HUES64 (cell line): ENCODE measurements around the gene MMP28.
A peak's percentile ranks its signal among the peaks of the same experiment; 100 is the strongest.

Experiments used
- H3K27ac ChIP-seq: 2 replicates; pipeline ENCODE4 v1.7.0; 2013; ENCODE audit warnings: low read depth, low read length, inconsistent platforms
- H3K27me3 ChIP-seq: 2 replicates; pipeline ENCODE4 v1.6.1; 2013; ENCODE audit warnings: mild to moderate bottlenecking, low read length; ENCODE audit not compliant: insufficient read depth
- H3K36me3 ChIP-seq: 2 replicates; pipeline ENCODE4 v1.6.1; 2013; ENCODE audit warnings: mild to moderate bottlenecking, low read length; ENCODE audit not compliant: insufficient read depth
- H3K4me1 ChIP-seq: 2 replicates; pipeline ENCODE4 v1.6.1; 2013; ENCODE audit warnings: mild to moderate bottlenecking, low read length, moderate library complexity; ENCODE audit not compliant: insufficient read depth
- H3K4me3 ChIP-seq: 2 replicates; pipeline ENCODE4 v1.5.1; 2013; ENCODE audit warnings: mild to moderate bottlenecking, low read length, moderate library complexity
- H3K9ac ChIP-seq: 2 replicates; pipeline ENCODE4 v1.6.1; 2013; ENCODE audit warnings: mild to moderate bottlenecking, low read depth, low read length
- H3K9me3 ChIP-seq: 2 replicates; pipeline ENCODE4 v1.6.1; 2013; ENCODE audit warnings: low read depth, low read length; ENCODE audit not compliant: insufficient read depth
- WGBS: fragments of 150-250, 120-280 bp; methylation state at CpG from one replicate; pipeline ENCODE4 v1.1.7; 2013; ENCODE audit warnings: missing lambda C conversion rate; 5-methylcytosine and 5-hydroxymethylcytosine counted together

The MMP28 gene

DNA sequence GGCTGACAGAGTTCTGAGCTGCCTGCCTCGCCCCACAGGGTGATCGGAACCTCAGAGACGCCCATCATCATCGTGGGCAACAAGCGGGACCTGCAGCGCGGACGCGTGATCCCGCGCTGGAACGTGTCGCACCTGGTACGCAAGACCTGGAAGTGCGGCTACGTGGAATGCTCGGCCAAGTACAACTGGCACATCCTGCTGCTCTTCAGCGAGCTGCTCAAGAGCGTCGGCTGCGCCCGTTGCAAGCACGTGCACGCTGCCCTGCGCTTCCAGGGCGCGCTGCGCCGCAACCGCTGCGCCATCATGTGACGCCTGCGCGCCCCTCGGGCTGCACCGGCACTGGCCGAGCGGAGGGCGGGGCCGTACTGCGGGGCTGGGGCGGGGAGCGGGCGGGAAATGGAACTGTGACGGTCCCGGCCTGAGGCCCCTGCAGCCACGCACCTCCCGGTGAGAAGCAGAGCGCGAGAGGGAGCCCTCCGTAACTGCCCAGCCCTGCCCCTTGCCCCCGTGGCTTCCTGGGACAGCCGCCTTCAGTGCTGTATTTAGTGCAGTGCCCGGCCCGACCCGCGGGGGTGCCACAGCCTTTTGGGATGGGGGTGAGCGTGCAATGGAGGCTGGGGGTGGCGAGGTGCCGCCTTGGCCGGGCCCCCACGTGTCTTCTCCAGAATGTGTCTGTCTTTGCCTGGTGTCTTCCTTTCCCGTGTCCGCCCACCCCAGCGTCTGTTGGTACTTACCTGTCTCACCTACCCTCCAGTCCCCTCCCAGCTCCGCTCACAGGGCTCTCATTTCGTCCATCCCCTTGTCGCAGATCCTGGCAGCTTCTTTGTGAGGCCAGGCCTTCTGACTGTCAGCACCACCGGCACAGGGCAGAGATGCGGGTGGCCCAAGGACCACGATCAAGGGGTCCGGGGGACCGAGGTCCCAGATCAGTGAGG, 54.2 kb downstream of the MMP28 start:
- Histone ChIP-seq H3K4me1 (no peaks in the 10 kb centered on the region), H3K36me3 (no peaks in the 10 kb centered on the region), H3K27ac (no peak overlapping the region), H3K9ac (no peak overlapping the region), H3K4me3 (peak overlapping the region; percentile 45), H3K9me3 (peaks cover 4% of the 10 kb centered on the region), H3K27me3 (peaks cover 52% of the 10 kb centered on the region)
- 29% methylated on average over 73 of the region's 73 CpGs for WGBS

DNA sequence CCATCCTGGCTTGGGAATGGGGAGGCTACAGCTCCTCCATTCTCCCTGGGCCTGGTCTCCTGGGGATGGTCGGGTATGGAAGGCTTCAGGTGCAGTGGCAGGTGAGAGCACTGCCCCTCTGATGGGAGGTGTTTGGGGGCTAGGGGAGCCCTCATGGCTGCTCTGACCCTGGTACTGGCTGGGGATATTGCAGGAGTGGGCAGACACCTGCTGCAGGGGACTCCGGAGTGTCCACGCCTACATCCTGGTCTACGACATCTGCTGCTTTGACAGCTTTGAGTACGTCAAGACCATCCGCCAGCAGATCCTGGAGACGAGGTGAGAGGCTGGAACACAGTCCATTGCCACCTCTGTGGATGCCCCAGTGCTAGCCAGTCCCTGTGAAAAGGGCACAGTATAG, 55.2 kb downstream of the MMP28 start:
- H3K27ac ChIP-seq = no peak overlapping the region
- H3K9ac ChIP-seq = no peak overlapping the region
- peaks cover 4% of the 10 kb centered on the region for H3K9me3 ChIP-seq
- peaks cover 52% of the 10 kb centered on the region for H3K27me3 ChIP-seq
- H3K4me3 ChIP-seq = no peak overlapping the region
- H3K36me3 ChIP-seq = no peaks in the 10 kb centered on the region
- WGBS = 91% methylated on average over 7 of the region's 7 CpGs
- H3K4me1 ChIP-seq = no peaks in the 10 kb centered on the region

DNA sequence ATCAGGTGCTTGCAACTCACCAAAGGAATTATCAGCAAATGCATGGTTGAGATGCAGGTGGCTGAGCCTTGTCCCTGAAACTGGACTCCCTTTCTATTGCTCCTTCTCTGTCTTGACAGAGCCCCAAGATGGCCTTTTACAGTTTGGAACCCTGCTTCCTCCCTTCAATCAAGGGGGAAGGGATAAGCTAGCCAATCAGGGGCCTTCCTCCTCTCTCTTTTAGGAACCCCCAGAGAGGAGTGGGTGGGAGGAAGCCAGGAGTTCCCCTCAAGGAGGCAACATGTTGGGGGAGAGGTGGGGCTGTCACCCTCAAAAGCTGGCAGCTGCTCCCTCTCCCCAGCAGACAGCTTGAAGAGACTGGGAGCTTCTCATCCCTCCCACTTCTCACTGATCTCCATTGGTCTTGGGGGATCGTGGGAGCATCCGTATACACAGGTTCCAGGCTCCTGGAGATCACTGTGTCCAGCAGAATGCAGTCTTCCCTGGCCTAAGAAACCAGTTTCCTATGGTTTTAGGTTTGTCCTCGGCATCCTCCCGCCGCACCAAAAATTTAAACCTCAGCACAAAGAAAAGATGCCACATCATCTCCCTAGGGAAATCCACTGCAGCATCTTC, 56.8 kb downstream of the MMP28 start:
- H3K27ac ChIP-seq = no peak overlapping the region
- WGBS = 92% methylated on average over 5 of the region's 5 CpGs
- H3K9ac ChIP-seq = no peak overlapping the region
- H3K9me3 ChIP-seq = peaks cover 4% of the 10 kb centered on the region
- no peak overlapping the region for H3K4me3 ChIP-seq
- peaks cover 52% of the 10 kb centered on the region for H3K27me3 ChIP-seq
- H3K4me1 ChIP-seq = no peaks in the 10 kb centered on the region
- H3K36me3 ChIP-seq = no peaks in the 10 kb centered on the region

GRCh38 chr17:35736236-35736635, 59.2 kb downstream of the MMP28 start:
- WGBS = 88% methylated on average over 5 of the region's 5 CpGs
- Histone ChIP-seq H3K27ac (no peak overlapping the region), H3K9ac (no peak overlapping the region), H3K4me1 (peaks cover 7% of the 10 kb centered on the region; the same call in 1 of the 2 replicates), H3K27me3 (peaks cover 45% of the 10 kb centered on the region), H3K36me3 (no peaks in the 10 kb centered on the region), H3K4me3 (no peak overlapping the region), H3K9me3 (peaks cover 4% of the 10 kb centered on the region)

- Histone ChIP-seq H3K27ac (no peak overlapping the region), H3K4me3 (no peak overlapping the region), H3K36me3 (no peaks in the 10 kb centered on the region), H3K27me3 (peaks cover 43% of the 10 kb centered on the region), H3K4me1 (peaks cover 15% of the 10 kb centered on the region), H3K9ac (no peak overlapping the region), H3K9me3 (no peaks in the 10 kb centered on the region)
- 94% methylated on average over 29 of the region's 29 CpGs for WGBS
These were observed 60.2 kb downstream of the MMP28 start for GRCh38 chr17:35735036-35735805.

- no peaks in the 10 kb centered on the region for H3K36me3 ChIP-seq
- no peak overlapping the region for H3K4me3 ChIP-seq
- peaks cover 21% of the 10 kb centered on the region for H3K4me1 ChIP-seq
- WGBS = 91% methylated on average over 7 of the region's 7 CpGs
- H3K27me3 ChIP-seq = peaks cover 34% of the 10 kb centered on the region
- no peak overlapping the region for H3K9ac ChIP-seq
- H3K27ac ChIP-seq = no peak overlapping the region
- H3K9me3 ChIP-seq = no peaks in the 10 kb centered on the region
These were observed 61.0 kb downstream of the MMP28 start for GRCh38 chr17:35734396-35734795.

DNA sequence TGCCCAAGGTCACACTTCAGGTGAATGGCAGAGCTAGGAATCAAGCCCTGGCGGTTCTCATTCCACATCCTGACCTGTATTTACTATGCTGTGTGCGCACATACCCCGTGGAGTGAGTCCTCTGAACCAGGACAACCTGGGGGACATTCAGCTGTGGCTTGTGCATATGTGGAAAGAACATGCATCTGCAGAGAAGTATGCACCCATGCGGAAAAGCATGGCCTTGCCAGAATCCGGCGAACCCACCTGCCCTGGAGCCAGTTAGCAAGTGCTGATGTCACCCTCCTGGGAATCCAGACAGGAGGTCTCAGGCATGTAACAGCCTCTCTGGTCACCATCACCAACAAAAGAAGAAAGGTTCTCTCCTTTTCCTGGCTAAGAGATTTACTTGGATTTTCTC, 62.1 kb downstream of the MMP28 start:
- WGBS = 88% methylated on average over 6 of the region's 6 CpGs
- H3K27me3 ChIP-seq = peaks cover 24% of the 10 kb centered on the region
- peaks cover 29% of the 10 kb centered on the region for H3K4me1 ChIP-seq
- H3K4me3 ChIP-seq = no peak overlapping the region
- H3K9ac ChIP-seq = no peak overlapping the region
- no peak overlapping the region for H3K27ac ChIP-seq
- H3K36me3 ChIP-seq = no peaks in the 10 kb centered on the region
- no peaks in the 10 kb centered on the region for H3K9me3 ChIP-seq

DNA sequence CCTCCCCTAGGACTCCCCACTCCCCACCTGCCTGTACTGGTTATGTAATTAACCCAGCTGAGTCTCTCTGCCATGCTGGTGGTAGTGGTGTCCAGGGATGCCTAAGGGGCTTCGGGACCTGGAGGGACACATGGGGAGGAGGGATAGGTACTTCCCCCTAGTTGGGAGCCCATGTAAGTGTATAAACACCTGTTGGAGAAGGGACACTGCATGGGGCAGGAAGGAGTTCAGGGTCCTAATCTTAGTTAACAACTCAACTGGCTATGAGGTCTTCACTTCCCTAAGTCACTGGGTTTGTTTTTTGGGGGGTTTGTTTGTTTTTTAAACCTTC, 62.7 kb downstream of the MMP28 start:
- H3K9me3 ChIP-seq = no peaks in the 10 kb centered on the region
- H3K9ac ChIP-seq = peak overlapping the region; percentile 59; the same call in 1 of the 2 replicates
- no peaks in the 10 kb centered on the region for H3K36me3 ChIP-seq
- peaks cover 29% of the 10 kb centered on the region for H3K4me1 ChIP-seq
- peaks cover 19% of the 10 kb centered on the region for H3K27me3 ChIP-seq
- WGBS = 59% methylated on average over 1 of the region's 1 CpG
- no peak overlapping the region for H3K27ac ChIP-seq
- H3K4me3 ChIP-seq = peak overlapping the region; percentile 84

GRCh38 chr17:35731917-35732805, 63.3 kb downstream of the MMP28 start:
- Histone ChIP-seq H3K27me3 (peaks cover 19% of the 10 kb centered on the region), H3K4me3 (peak overlapping the region; percentile 84), H3K4me1 (peaks cover 29% of the 10 kb centered on the region), H3K27ac (no peak overlapping the region), H3K36me3 (no peaks in the 10 kb centered on the region), H3K9ac (peak overlapping the region; percentile 59), H3K9me3 (no peaks in the 10 kb centered on the region)
- 7% methylated on average over 29 of the region's 47 CpGs for WGBS

GRCh38 chr17:35731239-35731916, 64.1 kb downstream of the MMP28 start, which contains the start of gene RASL10B:
Gene RASL10B (plus strand): TSS chr17:35731639. CDS start chr17:35735185, 3,546 bp downstream.
- Histone ChIP-seq H3K9me3 (no peaks in the 10 kb centered on the region), H3K27me3 (peaks cover 19% of the 10 kb centered on the region), H3K36me3 (no peaks in the 10 kb centered on the region), H3K27ac (no peak within 1 kb of the TSS), H3K4me1 (peaks cover 30% of the 10 kb centered on the region), H3K9ac (peak within 1 kb of the TSS; percentile 59), H3K4me3 (peak within 1 kb of the TSS; percentile 84)
- WGBS = 3% methylated on average over 37 of the region's 44 CpGs
